Measurements from ENCODE around the gene GON4L.
A peak's percentile ranks its signal among the peaks of the same experiment; 100 is the strongest.
"Not testable (repeated sequence)": the region's sequence is repeated elsewhere in the genome, so short reads cannot be mapped to it uniquely, and the experiment has no call there.

Gene GON4L

DNA sequence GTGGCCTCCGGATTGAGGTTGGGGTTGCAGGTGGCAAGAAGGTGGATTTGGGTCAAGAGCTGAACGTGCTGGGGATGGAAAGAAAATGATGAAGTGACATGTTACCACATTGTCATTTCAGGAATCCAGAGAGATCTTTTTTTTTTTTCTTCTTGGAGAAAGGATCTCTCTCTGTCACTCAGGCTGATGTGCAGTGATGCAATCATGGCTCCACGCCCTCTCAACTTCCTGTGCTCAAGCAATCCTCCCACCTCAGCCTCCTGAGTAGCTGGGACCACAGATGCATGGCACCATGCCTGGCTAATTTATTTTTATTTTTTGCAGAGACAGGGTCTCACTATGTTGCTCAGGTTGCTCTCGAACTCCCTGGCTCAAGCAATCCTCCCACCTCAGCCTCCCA is 80.6 kb downstream of the GON4L start:
- Mint-ChIP-seq H3K4me3 (no peak overlapping the region), H3K4me1 (ENCODE audit: low read depth in 2 of 2) (peaks cover 0 to 6% of the 10 kb centered on the region in 2 donors), H3K9me3 (no peaks in the 10 kb centered on the region), H3K27ac (no peak overlapping the region), H3K36me3 (ENCODE audit: insufficient read depth) (peaks cover 81% of the 10 kb centered on the region), H3K27me3 (no peaks in the 10 kb centered on the region)
- DNase-seq = no peak
- ATAC-seq (replicated peaks) = no peak

DNA sequence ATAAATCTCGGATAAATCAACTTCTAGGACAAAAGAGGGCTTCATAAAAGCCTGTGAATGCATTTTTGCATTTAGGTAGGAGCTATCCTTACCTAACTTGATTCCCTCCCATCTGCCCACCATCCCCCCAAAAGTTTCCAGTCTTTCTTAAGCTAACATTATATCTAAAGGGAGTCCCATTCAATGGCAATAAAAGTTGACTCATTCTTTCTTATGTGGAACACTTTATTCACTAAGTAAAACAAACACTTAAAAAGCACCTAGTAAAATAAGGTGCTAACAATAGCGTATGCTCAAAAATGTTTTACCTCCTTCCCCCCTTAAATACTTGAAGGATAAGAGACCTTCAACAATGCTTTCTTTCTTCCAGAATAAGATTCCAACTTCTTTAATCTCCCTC is 83.8 kb downstream of the GON4L start:
- DNase-seq = no peak
- Mint-ChIP-seq H3K27ac (peak overlapping the region in 1 of 2 donors; percentile 15), H3K4me1 (ENCODE audit: low read depth in 2 of 2) (peaks cover 0 to 6% of the 10 kb centered on the region in 2 donors), H3K27me3 (no peaks in the 10 kb centered on the region), H3K4me3 (no peak overlapping the region), H3K36me3 (ENCODE audit: insufficient read depth) (peaks cover 91% of the 10 kb centered on the region), H3K9me3 (no peaks in the 10 kb centered on the region)
- ATAC-seq (replicated peaks) = no peak

DNA sequence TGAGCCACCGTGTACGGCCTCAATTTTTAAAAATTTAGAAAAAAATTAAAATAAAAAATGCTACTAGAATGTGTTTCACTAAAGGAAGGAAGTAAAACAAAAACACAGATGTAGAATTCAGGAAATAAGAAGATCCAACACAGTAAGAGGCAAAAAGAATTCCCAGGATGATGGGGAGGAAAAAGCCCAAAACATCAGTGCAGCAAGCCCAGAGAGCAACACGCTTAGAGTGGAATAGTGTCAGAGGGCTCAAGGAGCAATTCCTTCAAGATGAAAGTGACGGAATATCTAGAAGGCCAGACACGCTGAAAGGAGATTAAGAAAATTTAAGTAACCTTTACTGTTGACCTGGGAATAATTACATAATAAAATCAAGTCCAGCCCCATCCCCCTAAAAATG is 87.8 kb downstream of the GON4L start:
- DNase-seq (no peak), ATAC-seq (replicated peaks) (no peak)
- no peaks in the 10 kb centered on the region for H3K27me3 Mint-ChIP-seq
- peak overlapping the region in 1 of 2 donors; percentile 29 for H3K27ac Mint-ChIP-seq
- no peak overlapping the region for H3K4me3 Mint-ChIP-seq
- no peaks in the 10 kb centered on the region for H3K9me3 Mint-ChIP-seq
- H3K36me3 Mint-ChIP-seq (ENCODE audit: insufficient read depth) = peaks cover 92% of the 10 kb centered on the region
- no peaks in the 10 kb centered on the region for H3K4me1 Mint-ChIP-seq (ENCODE audit: low read depth in 2 of 2)

DNA sequence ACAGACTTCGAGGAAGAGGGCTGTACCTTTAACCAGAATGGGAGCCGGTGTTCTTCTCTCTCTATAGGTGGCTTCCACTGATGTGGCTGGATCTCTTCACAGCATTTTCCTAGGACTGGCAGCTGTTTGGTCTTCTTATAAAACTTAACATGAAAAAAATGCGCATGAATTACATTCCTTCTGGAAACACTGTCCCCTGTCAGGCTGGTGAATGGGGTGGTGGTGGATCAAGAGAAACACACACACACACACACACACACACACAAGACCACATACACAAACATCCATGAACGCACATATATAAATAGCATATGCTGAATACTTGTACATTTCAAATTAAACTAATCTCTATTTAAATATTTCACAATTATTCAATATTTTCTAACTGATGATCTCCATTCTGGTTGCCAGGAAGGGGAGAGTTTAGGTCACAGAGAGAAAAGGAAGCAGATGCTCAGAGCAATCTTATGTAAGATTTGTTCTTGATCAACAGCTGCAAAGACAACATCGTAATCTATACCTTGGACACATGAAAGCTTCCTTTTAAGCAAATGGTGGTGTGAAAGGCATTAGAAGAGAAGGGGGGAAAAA is 89.5 kb downstream of the GON4L start:
- H3K4me1 Mint-ChIP-seq (ENCODE audit: low read depth in 2 of 2); DNase-seq; H3K9me3 Mint-ChIP-seq; H3K4me3 Mint-ChIP-seq; ATAC-seq (replicated peaks); H3K27me3 Mint-ChIP-seq; H3K27ac Mint-ChIP-seq: not testable (repeated sequence)
- peaks cover 92% of the 10 kb centered on the region for H3K36me3 Mint-ChIP-seq (ENCODE audit: insufficient read depth)

DNA sequence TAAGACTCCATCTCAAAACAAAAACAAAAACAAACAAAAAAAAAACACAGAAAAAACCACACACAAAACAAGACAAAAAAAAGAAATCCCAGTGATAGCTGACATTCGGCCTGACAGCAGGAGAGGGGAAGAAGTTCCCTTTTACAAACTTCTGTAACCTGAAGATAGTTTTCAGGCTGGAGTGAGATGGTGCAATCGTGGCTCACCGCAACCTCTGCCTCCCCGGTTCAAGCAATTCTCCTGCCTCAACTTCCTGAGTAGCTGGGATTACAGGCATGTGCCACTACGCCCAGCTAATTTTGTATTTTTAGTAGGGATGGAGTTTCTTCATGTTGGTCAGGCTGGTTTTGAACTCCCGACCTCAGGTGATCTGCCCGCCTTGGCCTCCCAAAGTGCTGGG is 93.0 kb downstream of the GON4L start:
- Mint-ChIP-seq H3K27ac (peak overlapping the region in 1 of 2 donors; percentile 11), H3K36me3 (ENCODE audit: insufficient read depth) (peaks cover 87% of the 10 kb centered on the region)
- not testable (repeated sequence) for H3K27me3 Mint-ChIP-seq; H3K4me3 Mint-ChIP-seq; H3K4me1 Mint-ChIP-seq (ENCODE audit: low read depth in 2 of 2); ATAC-seq (replicated peaks); H3K9me3 Mint-ChIP-seq; DNase-seq

DNA sequence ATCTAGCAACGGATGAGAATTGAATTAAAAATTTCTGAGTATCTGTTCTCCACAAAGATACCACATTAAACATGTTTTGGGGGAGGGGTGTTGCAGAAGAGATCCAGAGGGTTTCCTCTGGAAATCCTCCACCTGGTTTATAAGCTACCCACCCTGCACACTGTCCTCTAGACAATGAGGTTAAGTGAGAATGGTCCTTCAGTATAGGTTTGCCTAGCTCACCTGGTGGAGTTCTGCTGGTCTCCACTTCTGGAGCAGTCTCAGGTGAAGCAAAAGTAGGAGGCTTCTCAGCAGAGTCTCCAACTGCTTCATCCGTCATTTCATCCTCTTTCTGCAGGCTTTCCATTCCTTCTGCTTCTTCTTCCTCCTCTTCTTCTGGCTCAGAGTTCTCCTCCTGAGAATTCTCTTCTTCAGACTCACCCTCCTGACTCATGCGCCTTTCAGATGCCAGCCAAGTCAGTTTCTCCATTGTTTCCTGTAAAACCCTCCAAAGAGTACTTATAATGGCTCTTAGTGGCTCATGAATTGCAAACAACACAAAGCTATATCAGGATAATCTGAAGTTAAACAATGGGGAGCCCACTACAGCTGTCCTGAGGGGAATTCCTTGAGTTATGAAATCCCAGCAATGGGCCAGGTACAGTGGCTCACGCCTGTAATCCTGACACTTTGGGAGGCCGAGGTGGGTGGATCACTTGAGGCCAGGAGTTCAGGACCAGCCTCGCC is 93.8 kb downstream of the GON4L start:
- Mint-ChIP-seq H3K36me3 (ENCODE audit: insufficient read depth) (peaks cover 80% of the 10 kb centered on the region), H3K27ac (peak overlapping the region in 1 of 2 donors; percentile 11)
- H3K27me3 Mint-ChIP-seq; DNase-seq; ATAC-seq (replicated peaks); H3K4me3 Mint-ChIP-seq; H3K4me1 Mint-ChIP-seq (ENCODE audit: low read depth in 2 of 2); H3K9me3 Mint-ChIP-seq: not testable (repeated sequence)

DNA sequence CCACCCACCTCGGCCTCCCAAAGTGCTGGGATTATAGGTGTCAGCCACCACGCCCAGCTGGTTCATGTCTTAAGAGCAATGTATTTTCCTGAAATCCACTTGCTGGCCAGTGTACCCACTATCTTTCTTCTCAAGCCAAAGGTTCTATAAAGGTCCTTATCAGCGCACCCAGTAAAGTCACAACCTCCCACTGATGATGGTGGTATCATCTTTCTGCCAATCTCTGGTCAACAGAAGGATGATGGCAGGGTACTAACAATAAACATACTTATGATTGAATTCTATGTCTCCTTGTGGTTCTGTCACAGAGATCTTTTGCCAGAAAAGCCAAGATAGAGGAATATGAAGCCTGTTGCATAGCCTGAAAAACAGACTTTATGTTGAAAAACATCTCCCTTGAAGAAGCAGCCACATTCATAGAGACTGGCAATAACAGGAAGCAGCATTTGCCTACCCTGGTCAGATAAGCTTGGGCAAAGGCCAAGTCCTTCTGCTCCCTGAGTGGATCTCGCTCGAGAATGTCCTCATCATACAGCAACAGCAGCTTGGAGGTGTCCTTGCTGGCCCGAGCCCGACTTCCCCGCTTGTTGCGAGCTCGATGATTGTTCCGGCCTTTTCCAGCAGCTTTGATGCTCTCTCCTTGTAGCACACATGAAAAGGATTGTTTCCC is 95.1 kb downstream of the GON4L start:
- H3K27me3 Mint-ChIP-seq = no peaks in the 10 kb centered on the region
- H3K36me3 Mint-ChIP-seq (ENCODE audit: insufficient read depth) = peaks cover 73% of the 10 kb centered on the region
- H3K4me1 Mint-ChIP-seq (ENCODE audit: low read depth in 2 of 2) = no peaks in the 10 kb centered on the region
- no peaks in the 10 kb centered on the region for H3K9me3 Mint-ChIP-seq
- H3K27ac Mint-ChIP-seq = peak overlapping the region in 1 of 2 donors; percentile 38
- no peak overlapping the region for H3K4me3 Mint-ChIP-seq
- ATAC-seq (replicated peaks) (no peak), DNase-seq (no peak)

DNA sequence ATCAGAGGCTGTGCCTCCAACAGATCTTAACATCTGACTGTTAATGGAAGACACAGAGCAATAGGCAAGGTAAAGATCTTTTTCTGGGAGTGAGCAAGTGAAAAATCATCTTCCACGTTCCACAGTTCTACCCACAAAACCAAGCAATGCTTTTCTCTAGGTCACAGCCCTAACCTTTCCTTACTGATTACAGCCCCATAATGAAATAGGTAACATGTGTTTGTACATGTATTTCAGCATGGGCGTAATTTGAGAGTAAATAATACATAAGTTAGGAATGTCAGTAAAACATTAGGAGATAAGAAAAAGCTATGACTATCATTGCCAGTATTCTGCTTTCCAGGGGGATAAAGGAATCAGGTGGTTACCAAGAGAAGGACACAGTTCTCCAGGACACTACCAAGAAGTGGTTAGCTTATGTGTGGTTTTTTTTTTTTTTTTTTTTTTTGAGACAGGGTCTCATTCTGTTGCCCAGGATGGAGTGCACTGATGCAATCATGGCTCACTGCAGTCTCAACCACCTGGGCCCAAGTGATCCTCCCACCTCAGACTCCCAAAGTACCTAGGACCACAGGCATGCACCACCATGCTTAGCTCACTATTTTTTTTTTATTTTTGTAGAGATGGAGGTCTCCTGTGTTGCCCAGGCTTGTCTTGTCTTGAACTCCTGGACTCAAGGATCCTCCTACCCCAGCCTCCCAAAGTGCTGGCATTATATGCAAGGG is 96.1 kb downstream of the GON4L start:
- no peaks in the 10 kb centered on the region for H3K9me3 Mint-ChIP-seq
- H3K4me3 Mint-ChIP-seq = no peak overlapping the region
- H3K4me1 Mint-ChIP-seq (ENCODE audit: low read depth in 2 of 2) = no peaks in the 10 kb centered on the region
- H3K36me3 Mint-ChIP-seq (ENCODE audit: insufficient read depth) = peaks cover 72% of the 10 kb centered on the region
- H3K27me3 Mint-ChIP-seq = no peaks in the 10 kb centered on the region
- peak overlapping the region; percentile 26 to 38 for H3K27ac Mint-ChIP-seq
- ATAC-seq (replicated peaks) (no peak), DNase-seq (no peak)

DNA sequence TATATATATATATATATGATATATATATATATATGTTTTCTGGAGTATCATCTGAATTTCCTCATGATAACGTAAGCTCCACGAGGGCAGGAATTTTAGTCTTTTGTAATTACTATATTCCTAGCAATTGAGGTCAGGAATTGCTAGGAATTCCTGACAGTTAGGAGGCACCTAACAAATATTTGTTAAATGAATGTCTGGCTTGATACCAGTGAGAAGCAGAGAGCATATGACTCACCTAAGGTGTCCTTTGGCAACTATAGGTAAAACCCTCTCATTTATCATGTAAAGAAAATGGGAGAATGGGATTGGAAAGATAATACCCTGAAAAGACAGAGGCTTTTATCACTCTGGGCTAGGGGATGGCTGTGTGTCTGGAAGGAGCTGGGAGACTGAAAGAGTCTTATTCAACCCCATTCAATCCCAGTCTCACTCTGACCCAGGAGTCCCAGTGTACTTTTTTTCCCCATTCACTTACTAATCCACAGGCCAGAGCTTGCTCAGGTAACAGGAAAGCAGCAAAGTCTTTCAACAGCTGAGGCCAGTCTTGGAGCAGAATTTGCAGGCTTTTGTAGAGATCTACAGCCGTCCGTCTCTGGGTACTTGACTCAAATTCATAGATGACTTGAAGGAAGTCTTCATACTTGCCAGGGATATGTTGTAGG is 96.9 kb downstream of the GON4L start:
- Mint-ChIP-seq H3K36me3 (ENCODE audit: insufficient read depth) (peaks cover 71% of the 10 kb centered on the region), H3K4me3 (no peak overlapping the region), H3K9me3 (no peaks in the 10 kb centered on the region), H3K27ac (peak overlapping the region in 1 of 2 donors; percentile 26), H3K27me3 (no peaks in the 10 kb centered on the region), H3K4me1 (ENCODE audit: low read depth in 2 of 2) (no peaks in the 10 kb centered on the region)
- ATAC-seq (replicated peaks) = no peak
- DNase-seq = no peak

DNA sequence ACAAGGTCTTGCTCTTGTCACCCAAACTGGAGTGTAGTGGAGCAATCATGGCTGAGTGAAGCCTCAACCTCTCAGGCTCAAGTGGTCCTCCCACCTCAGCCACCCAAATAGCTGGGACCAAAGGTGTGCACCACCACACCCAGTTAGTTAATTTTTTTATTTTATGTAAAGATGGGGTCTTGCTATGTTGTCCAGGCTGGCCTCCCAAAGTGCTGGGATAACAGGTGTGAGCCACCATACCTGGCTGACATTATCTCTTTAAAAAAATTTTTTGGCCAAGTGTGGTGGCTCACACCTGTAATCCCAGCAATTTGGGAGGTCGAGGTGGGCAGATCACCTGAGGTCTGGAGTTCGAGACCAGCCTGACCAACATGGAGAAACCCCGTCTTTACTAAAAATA is 98.0 kb downstream of the GON4L start:
- H3K4me3 Mint-ChIP-seq; H3K9me3 Mint-ChIP-seq; H3K4me1 Mint-ChIP-seq (ENCODE audit: low read depth in 2 of 2); H3K27ac Mint-ChIP-seq; ATAC-seq (replicated peaks); H3K27me3 Mint-ChIP-seq; DNase-seq: not testable (repeated sequence)
- H3K36me3 Mint-ChIP-seq (ENCODE audit: insufficient read depth) = peaks cover 69% of the 10 kb centered on the region

DNA sequence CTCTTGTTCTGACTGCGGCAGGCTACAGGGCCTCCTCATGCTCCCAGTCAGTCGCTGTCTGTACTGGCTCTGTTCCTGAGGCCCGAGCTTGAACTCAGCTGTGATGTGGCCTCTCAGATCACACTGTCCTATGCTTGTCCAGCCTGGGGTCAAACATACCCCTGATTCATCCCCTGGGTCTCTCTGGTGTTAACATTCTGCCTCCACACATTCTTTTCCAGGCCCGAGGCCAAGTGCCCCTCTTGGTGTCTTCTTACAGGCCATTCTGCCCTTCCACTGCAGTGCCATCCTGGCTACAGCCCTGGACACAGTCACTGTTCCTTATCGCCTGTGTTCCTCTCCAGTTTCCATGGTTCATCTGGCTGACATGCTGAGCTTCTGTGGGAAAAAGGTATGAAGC is 108.9 kb downstream of the GON4L start:
- DNase-seq; H3K9me3 Mint-ChIP-seq; H3K4me3 Mint-ChIP-seq; H3K4me1 Mint-ChIP-seq (ENCODE audit: low read depth in 2 of 2); H3K27me3 Mint-ChIP-seq; ATAC-seq (replicated peaks): not testable (repeated sequence)
- Mint-ChIP-seq H3K36me3 (ENCODE audit: insufficient read depth) (peaks cover 27% of the 10 kb centered on the region), H3K27ac (peak overlapping the region in 1 of 2 donors; percentile 44)

DNA sequence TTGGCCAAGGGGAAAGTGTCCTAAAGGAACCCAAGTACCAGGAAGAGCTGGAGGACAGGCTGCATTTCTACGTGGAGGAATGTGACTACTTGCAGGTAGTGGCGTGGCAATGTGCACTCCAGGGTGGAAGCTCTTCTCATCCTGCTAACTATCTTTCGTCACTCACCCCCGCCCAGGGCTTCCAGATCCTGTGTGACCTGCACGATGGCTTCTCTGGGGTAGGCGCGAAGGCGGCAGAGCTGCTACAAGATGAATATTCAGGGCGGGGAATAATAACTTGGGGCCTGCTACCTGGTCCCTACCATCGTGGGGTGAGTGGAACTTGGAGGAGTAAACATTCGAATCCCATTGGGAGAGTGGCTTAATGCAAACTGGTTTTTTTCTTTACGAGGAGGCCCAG is 109.4 kb downstream of the GON4L start:
- not testable (repeated sequence) for H3K27me3 Mint-ChIP-seq; DNase-seq; H3K4me1 Mint-ChIP-seq (ENCODE audit: low read depth in 2 of 2); H3K4me3 Mint-ChIP-seq; H3K27ac Mint-ChIP-seq; ATAC-seq (replicated peaks); H3K9me3 Mint-ChIP-seq
- H3K36me3 Mint-ChIP-seq (ENCODE audit: insufficient read depth) = peaks cover 22% of the 10 kb centered on the region
